ENCODE data around the gene CHAD. TPM values are rescaled to one million over a fixed set of nuclear protein-coding genes. Genes with fewer than 3 reads are reported as not detected.

The CHAD gene
- total and polyA plus RNA-seq, 2 donors (not counting 3 experiments of a cell fraction or from before 2014, with no cell fraction given), result not detected

GRCh38 chr17:50453901-50454300 lies 14.8 kb downstream of the CHAD start:
- ChIA-PET CTCF (interaction anchor here (1.0 kb wide), 1 partner anchor 57 kb away, joined by 3 read pairs; the partner anchor contains the start of gene LRRC59), POLR2A (no interaction called here)
- no TSS peak for BruUV-seq (replicated peaks)
- DNase-seq (ENCODE audit: low read depth, low spot score) (no peak), FAIRE-seq (no peak)
- TF ChIP-seq MYC (IDR thresholded peaks at IDR 0.05; ENCODE audit: low read depth, low read length) (no peak), POLR2A (IDR thresholded peaks at IDR 0.05; ENCODE audit: low read depth, low read length) (no peak), FOS (IDR thresholded peaks at IDR 0.05; ENCODE audit: borderline replicate concordance, insufficient read depth, low read length) (no peak), POLR2AphosphoS5 (IDR thresholded peaks at IDR 0.05; ENCODE audit: insufficient read depth, low read depth, low read length) (no peak)
- TF ChIP-seq, protein P1, sequence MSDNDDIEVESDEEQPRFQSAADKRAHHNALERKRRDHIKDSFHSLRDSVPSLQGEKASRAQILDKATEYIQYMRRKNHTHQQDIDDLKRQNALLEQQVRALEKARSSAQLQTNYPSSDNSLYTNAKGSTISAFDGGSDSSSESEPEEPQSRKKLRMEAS (IDR thresholded peaks at IDR 0.05; ENCODE audit: insufficient read depth, insufficient read length), result no peak
- TF ChIP-seq, protein P2, sequence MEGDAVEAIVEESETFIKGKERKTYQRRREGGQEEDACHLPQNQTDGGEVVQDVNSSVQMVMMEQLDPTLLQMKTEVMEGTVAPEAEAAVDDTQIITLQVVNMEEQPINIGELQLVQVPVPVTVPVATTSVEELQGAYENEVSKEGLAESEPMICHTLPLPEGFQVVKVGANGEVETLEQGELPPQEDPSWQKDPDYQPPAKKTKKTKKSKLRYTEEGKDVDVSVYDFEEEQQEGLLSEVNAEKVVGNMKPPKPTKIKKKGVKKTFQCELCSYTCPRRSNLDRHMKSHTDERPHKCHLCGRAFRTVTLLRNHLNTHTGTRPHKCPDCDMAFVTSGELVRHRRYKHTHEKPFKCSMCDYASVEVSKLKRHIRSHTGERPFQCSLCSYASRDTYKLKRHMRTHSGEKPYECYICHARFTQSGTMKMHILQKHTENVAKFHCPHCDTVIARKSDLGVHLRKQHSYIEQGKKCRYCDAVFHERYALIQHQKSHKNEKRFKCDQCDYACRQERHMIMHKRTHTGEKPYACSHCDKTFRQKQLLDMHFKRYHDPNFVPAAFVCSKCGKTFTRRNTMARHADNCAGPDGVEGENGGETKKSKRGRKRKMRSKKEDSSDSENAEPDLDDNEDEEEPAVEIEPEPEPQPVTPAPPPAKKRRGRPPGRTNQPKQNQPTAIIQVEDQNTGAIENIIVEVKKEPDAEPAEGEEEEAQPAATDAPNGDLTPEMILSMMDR (IDR thresholded peaks at IDR 0.05; ENCODE audit: extremely low read depth in 1 of 2, insufficient read depth in 1 of 2, low read depth in 1 of 2, low read length in 2 of 2), result no peak
- intact Hi-C loops (cut with micrococcal nuclease), result no loop called here
- Histone ChIP-seq H3K27me3 (ENCODE audit: control insufficient read depth in 2 of 2, insufficient read depth in 2 of 2, low read length in 2 of 2) (no peaks in the 10 kb centered on the region), H3K9me3 (replicated peaks; ENCODE audit: control insufficient read depth, insufficient read depth, low read length) (no peaks in the 10 kb centered on the region), H3K79me2 (ENCODE audit: control insufficient read depth, insufficient read depth, low read length) (no peaks in the 10 kb centered on the region), H3K4me3 (replicated peaks in 1 of 3; ENCODE audit: insufficient read depth in 1 of 3, low read depth in 1 of 3, low read length in 3 of 3) (no peak overlapping the region), H3K36me3 (ENCODE audit: control insufficient read depth in 2 of 2, extremely low read depth in 1 of 2, insufficient read depth in 2 of 2, low read length in 2 of 2) (no peaks in the 10 kb centered on the region), H3K4me1 (ENCODE audit: control insufficient read depth, extremely low read depth, insufficient read depth, low read length) (no peaks in the 10 kb centered on the region), H3K9ac (replicated peaks; ENCODE audit: extremely low read depth, insufficient read depth, low read length) (no peak overlapping the region), H4K20me1 (replicated peaks; ENCODE audit: control insufficient read depth, extremely low read depth, insufficient read depth, low read length) (no peaks in the 10 kb centered on the region), H3K4me2 (ENCODE audit: insufficient read depth, low read length) (no peak overlapping the region), H3K9me1 (replicated peaks; ENCODE audit: control insufficient read depth, extremely low read depth, insufficient read depth, low read length) (no peaks in the 10 kb centered on the region), H2AFZ (ENCODE audit: low read depth, low read length) (no peak overlapping the region), H3K27ac (ENCODE audit: insufficient read depth, low read depth, low read length) (no peak overlapping the region)
- dilution Hi-C loops (cut with MboI; ENCODE audit: extremely low pct_ligation_motif_present, low sequenced_read_pairs), result no loop called here
